Heart left ventricle (tissue), 16 donors: ENCODE results near the gene MARCHF2. TPM values are rescaled to one million over a fixed set of nuclear protein-coding genes. Genes with fewer than 3 reads are reported as not detected.

ENCODE experiments used
- ATAC-seq, 4 donors: fragments of 200-7000 bp; cut with Tn5 transposase; one replicate each; pipeline ENCODE4 v1.9.1; 2020 to 2022; ENCODE audit warnings: moderate library complexity in 4 of 4, mild to moderate bottlenecking in 3 of 4, moderate number of reproducible peaks in 1 of 4
- DNase-seq, 5 donors: peaks; one replicate each; pipeline ENCODE4 v3.0.0-alpha.2; 2020
- H3K27ac ChIP-seq, 12 donors: fragments of 200-600 bp; sonication (generic) in 4 of 12; one replicate each; pipeline versions ENCODE4 v1.5.0 to v1.8.0; 2016 to 2022; ENCODE audit warnings: mild to moderate bottlenecking in 2 of 12
- H3K27me3 ChIP-seq, 9 donors: fragments of 200-600 bp; sonication (generic) in 2 of 9; one replicate each; pipeline versions ENCODE4 v1.5.1 to v1.8.0; 2016 to 2022; ENCODE audit warnings: mild to moderate bottlenecking in 3 of 9
- H3K36me3 ChIP-seq, 9 donors: fragments of 200-600 bp; sonication (generic) in 2 of 9; one replicate each; pipeline versions ENCODE4 v1.5.0 to v1.8.0; 2018 to 2022; ENCODE audit warnings: mild to moderate bottlenecking in 2 of 9
- H3K4me1 ChIP-seq, 12 donors: fragments of 200-600 bp; sonication (generic) in 4 of 12; one replicate each; pipeline versions ENCODE4 v1.5.0 to v1.8.0; 2016 to 2022; ENCODE audit warnings: mild to moderate bottlenecking in 3 of 12
- H3K4me3 ChIP-seq, 12 donors: fragments of 200-600 bp; sonication (generic) in 4 of 12; one replicate each; pipeline versions ENCODE4 v1.5.0 to v1.8.0; 2017 to 2022; ENCODE audit warnings: mild to moderate bottlenecking in 9 of 12, moderate library complexity in 4 of 12
- H3K9me3 ChIP-seq, 12 donors: fragments of 200-600 bp; sonication (generic) in 4 of 12; one replicate each; pipeline versions ENCODE4 v1.5.0 to v1.8.0; 2016 to 2022; ENCODE audit warnings: mild to moderate bottlenecking in 1 of 12
- CTCF ChIP-seq, 12 donors: fragments of 200-600 bp; sonication (generic) in 4 of 12; IDR thresholded peaks; one replicate each; pipeline versions ENCODE4 v1.5.0 to v1.8.0; 2018 to 2022; ENCODE audit warnings: antibody characterized with exemption in 12 of 12, mild to moderate bottlenecking in 5 of 12
- POLR2A ChIP-seq, 2 donors: fragments of 450-650 bp; IDR thresholded peaks; one replicate each; pipeline ENCODE4 v1.6.1; 2017; ENCODE audit warnings: antibody characterized with exemption in 2 of 2, mild to moderate bottlenecking in 2 of 2, moderate library complexity in 2 of 2
- WGBS, 4 donors: extraction: QIAGEN DNeasy Blood & Tissue Kit in 2 of 4; methylation state at CpG; one replicate each; pipeline versions ENCODE4 v1.1.5 to v1.1.7; 2013 to 2018; 5-methylcytosine and 5-hydroxymethylcytosine counted together
- intact Hi-C, 10 donors: fragments of 100-400 bp; cut with DNase I; formaldehyde crosslinking; loops; one replicate each; pipeline versions ENCODE4 v1.11.1 to v1.14.2; 2022
- polyA plus RNA-seq, 2 donors: library from polyadenylated mRNA; stranded (reverse); fragments of 200-250 nt; gene quantifications; one replicate each; pipeline ENCODE4 v1.2.3, GENCODE V29; 2013
- total RNA-seq, 9 donors: library from RNA; depleted of rRNA in 2 of 9; stranded (reverse); fragments of >200 nt in 2 of 9; fragmentation: NEBNext Ultra II Directional in 3 of 9; extraction: Animal tissue kit (Norgen Biotek cat#: 25700) in 3 of 9; gene quantifications; one replicate each; pipeline versions ENCODE4 v1.1.0 to v1.2.4, GENCODE V29; 2016 to 2023
- donor health status: ischemic (EF 13 %, LVEDD 7.1; RV severe dilation, severe dysfunction).
- donor health status: healthy with polysubstance abuse.
- donor health status: DM: no; HTN: yes; CAD: no.
- donor health status: DM: no; HTN: no; CAD: no.
- donor health status: ischemic (EF 25% LVEDD 6.9; RV normal size, moderate dysfunction).
- donor health status: ischemic (EF 25% LVEDD 5.7; RV mildly dilated, moderate dysfunction).
- donor health status: healthy.
- donor health status: DM: yes; HTN: yes; CAD: no.
- donor health status: ischemic (EF 35%, LVEDD 5.7; RV mildly dilated, moderate dysfunction).
- donor health status: nonischemic (EF 11% LVEDD 7.7; RV severe dilation, severe dysfunction).
- donor health status: DM: yes; HTN: yes; CAD: no.
- donor health status: PGD.
- donor health status: ischemic (EF 29% LVEDD 5.4; RV normal size, mild dysfunction).
- donor health status: nonischemic (EF 23%, LVEDD 6.1; RV moderate dilation, normal function).

Gene MARCHF2
- total and polyA plus RNA-seq, 11 donors: 50.7 to 308 (median 82.0) TPM

GRCh38 chr19:8452446-8453123 lies 39.5 kb downstream of the MARCHF2 start:
- Histone ChIP-seq H3K4me3 (no peak overlapping the region), H3K4me1 (peaks cover 7 to 97% (median 85%) of the 10 kb centered on the region in 12 donors), H3K36me3 (peaks cover 0 to 53% (median 40%) of the 10 kb centered on the region in 9 donors), H3K27ac (no peak overlapping the region), H3K9me3 (no peaks in the 10 kb centered on the region), H3K27me3 (no peaks in the 10 kb centered on the region)
- WGBS, 4 donors: 46 to 54% (median 52%) methylated on average over 4 of the region's 4 CpGs
- DNase-seq (no peak), ATAC-seq (no peak)
- intact Hi-C loops: no loop called here
- TF ChIP-seq POLR2A (IDR thresholded peaks at IDR 0.05): no peak
- no peak for TF ChIP-seq CTCF (IDR thresholded peaks at IDR 0.05)

- ATAC-seq (no peak), DNase-seq (no peak)
- intact Hi-C loops: no loop called here
- peaks cover 3 to 96% (median 85%) of the 10 kb centered on the region in 12 donors for H3K4me1 ChIP-seq
- WGBS, 4 donors: 71 to 76% (median 75%) methylated on average over 5 to 6 of the region's 6 CpGs
- H3K9me3 ChIP-seq: no peaks in the 10 kb centered on the region
- TF ChIP-seq POLR2A (IDR thresholded peaks at IDR 0.05) (no peak), CTCF (IDR thresholded peaks at IDR 0.05) (no peak)
- H3K27ac ChIP-seq: no peak overlapping the region
- peaks cover 0 to 56% (median 36%) of the 10 kb centered on the region in 9 donors for H3K36me3 ChIP-seq
- no peaks in the 10 kb centered on the region for H3K27me3 ChIP-seq
- no peak overlapping the region for H3K4me3 ChIP-seq
Measured at GRCh38 chr19:8453616-8454015, 40.5 kb downstream of the MARCHF2 start.

- intact Hi-C loops: no loop called here
Measured at GRCh38 chr19:8454218-8454617, 41.1 kb downstream of the MARCHF2 start.

More at GRCh38 chr19:8454218-8454617, 41.1 kb downstream of the MARCHF2 start:
- Histone ChIP-seq H3K27ac (no peak overlapping the region), H3K9me3 (no peaks in the 10 kb centered on the region), H3K4me3 (no peak overlapping the region), H3K4me1 (peaks cover 6 to 96% (median 85%) of the 10 kb centered on the region in 12 donors), H3K36me3 (peaks cover 0 to 61% (median 36%) of the 10 kb centered on the region in 9 donors), H3K27me3 (no peaks in the 10 kb centered on the region)
- 33 to 52% (median 39%) methylated on average over 1 of the region's 1 CpG for WGBS, 4 donors
- ATAC-seq: no peak
- TF ChIP-seq CTCF (IDR thresholded peaks at IDR 0.05) (no peak), POLR2A (IDR thresholded peaks at IDR 0.05) (no peak)
- no peak for DNase-seq
